ENCODE measurements around the gene SPSB1.
"Not testable (repeated sequence)": the region's sequence is repeated elsewhere in the genome, so short reads cannot be mapped to it uniquely, and the experiment has no call there.

Gene SPSB1

DNA sequence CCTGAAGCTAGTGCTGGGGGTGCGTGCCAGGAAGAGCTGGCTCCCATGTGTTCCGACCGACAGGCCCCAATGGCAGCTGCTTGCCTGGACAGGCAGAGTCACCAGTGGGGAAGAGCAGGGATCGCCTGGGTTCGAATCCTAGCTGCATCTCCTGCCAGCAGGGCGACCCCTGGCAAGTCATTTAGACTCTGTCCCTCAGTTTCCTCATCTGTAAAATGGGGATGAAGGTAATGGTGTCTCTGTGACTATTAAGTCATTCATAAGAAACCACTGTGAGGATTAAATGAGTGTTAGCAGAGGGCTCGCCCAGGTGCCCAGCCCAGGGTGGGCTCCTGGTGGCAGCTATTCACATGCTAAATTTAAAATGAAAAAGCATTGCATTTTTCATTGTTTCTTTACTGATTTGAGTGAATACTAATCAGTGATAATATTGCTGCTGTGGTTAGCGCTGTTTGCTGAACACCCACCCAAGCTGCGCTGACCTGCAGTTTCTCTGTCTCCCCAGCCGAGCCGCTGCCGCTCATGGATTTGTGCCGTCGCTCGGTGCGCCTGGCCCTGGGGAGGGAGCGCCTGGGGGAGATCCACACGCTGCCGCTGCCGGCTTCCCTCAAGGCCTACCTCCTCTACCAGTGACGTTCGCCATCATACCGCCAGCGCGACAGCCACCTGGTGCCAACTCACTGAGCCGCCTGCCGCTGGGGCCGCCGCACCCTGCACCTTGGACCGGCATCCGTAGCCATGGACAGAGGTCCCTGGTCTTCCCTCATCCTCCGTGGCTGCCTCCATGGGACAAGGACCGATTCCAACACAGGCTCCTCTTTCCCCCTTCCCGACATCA lies 74.5 kb downstream of the SPSB1 start:
- DNase-seq (ENCODE audit: low read depth in 2 of 2): no peak

GRCh38 chr1:9367806-9368205 lies 75.1 kb downstream of the SPSB1 start:
- DNase-seq (ENCODE audit: low read depth in 2 of 2): no peak

DNA sequence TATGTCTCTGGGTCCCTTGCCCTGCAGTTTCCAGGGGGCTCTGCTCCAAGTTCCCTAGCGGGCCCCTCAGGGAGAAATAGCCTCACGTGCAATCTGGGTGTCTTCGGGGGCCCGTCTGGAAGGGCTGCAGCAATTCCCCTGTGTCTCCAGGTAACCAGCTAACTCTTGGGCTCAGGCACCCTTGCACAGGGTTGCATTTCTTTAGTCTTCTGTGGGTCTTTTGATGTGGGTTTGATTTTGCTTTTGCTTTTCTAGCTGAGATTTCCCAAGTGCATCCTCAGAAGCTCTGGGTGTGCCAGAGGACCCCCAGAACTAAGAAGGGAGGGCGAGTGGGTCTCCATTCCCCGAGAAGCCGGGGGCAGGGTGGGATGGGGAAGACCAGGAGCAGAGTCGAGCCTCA lies 75.7 kb downstream of the SPSB1 start:
- DNase-seq (ENCODE audit: low read depth in 2 of 2): no peak

GRCh38 chr1:9369964-9370788 lies 77.5 kb downstream of the SPSB1 start:
- DNase-seq (ENCODE audit: low read depth in 2 of 2): no peak

GRCh38 chr1:9371391-9371935 lies 78.8 kb downstream of the SPSB1 start:
- DNase-seq (ENCODE audit: low read depth in 2 of 2): peak; percentile 94

DNA sequence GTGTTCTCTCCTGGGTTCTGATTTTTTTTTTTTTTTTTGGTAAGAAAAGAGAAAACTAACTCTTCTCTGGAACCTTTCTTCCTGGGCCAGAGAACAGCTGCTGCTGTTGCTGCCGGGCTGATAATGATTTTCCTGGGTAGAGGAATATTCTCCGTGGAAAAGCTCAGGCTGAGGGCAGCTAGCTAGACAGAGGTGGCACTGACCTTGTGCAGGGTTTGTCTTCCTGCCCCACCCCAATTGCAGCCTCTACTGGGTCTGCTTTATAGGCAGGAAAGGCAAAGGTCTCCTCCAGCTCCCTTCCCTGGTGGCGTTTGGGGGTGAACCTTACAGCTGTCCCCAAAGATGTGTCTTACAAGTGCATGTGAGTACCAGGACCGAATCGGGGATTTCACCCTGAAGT lies 79.3 kb downstream of the SPSB1 start:
- DNase-seq (ENCODE audit: low read depth in 2 of 2): no peak

GRCh38 chr1:9373619-9374018 lies 80.9 kb downstream of the SPSB1 start:
- DNase-seq (ENCODE audit: low read depth in 2 of 2): no peak

DNA sequence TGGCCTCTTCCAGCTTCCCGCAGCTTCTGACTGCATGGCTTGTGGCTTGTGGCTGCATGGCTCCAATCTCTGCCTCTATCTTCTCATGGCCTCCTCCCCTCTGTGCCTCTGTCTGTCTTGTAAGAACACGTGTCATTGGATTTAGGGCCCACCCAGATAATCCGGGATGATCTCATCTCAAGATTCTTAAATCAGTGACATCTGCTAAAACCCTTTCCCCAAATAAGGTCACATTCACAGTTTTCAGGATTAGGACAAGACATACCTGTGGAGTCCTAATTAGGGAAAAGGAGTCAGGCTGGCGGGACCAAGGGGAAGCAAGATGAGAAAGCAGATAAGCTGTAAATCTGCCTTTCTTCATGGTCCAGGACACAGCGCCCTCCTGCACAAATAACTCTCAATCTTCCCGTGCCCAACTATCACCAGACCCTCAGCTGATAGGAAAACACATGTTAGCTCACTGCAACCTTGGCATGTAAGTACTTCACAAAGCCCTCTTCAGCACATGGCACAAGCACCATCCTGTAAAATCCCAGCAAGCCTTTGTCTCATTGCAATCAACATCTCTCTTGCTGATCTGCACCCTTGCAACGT lies 82.2 kb downstream of the SPSB1 start:
- DNase-seq (ENCODE audit: low read depth in 2 of 2): no peak

DNA sequence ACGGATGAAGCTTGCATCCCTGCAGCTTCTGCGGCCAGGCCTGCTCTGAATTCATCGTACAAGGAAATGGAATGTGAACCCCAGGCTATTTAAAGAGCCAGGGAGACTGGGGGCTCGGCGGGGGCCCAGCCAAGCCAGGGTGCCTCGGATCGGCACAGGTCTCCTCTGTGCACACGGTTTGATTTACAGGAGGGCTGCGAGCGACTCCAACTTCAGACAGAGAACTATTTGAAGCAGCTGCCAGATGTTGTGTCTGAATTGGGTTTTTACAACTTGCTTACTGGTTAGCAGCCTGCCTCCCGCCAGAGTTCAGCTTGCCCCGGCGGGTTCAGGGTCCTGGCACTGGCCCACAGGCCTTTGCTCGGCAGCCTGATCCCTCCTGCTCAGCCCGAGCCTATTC lies 83.2 kb downstream of the SPSB1 start:
- peak in 1 of 2 experiments; percentile 26 for DNase-seq (ENCODE audit: low read depth in 2 of 2)

DNA sequence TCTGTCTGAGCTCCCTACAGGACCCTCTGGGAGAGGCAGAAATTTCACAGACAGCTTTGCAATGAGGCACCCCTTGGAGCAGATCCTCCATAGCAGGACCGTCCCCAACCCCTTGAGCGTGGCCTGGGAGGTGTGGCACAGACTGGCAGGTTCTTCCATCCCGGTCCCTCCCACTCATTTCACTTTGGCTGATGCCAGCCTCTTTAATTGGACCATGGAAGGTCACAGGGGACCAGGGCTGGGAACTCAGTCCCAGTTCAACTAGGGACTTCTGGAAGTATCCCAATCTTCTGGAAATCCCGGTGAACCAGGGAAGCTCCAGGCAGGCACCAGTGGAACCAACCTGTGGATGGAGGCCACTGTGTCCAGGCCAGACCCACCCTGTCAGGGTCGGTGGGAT lies 83.7 kb downstream of the SPSB1 start:
- no peak for DNase-seq (ENCODE audit: low read depth in 2 of 2)

- DNase-seq (ENCODE audit: low read depth in 2 of 2): peak in 1 of 2 experiments; percentile 8
Measured at GRCh38 chr1:9376886-9377333, 84.2 kb downstream of the SPSB1 start.

DNA sequence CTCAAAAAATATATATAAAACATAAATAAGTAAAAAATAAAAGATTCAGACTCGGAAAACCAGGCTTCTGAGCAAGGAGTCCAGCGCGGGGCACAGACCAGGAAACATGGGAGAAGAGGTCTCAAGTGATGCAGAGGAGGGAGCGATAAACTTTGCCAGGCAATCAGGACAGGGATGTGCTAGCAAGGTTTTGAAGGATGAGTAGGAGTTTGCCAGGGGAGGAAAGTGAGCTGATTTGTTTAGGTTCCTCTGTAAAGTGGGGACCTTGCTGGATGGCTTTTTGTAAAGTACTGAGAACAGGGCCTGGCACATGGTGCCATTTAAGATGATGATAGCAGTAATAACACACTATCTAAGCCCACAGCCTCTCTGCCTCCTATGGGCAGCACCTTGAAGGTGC lies 86.1 kb downstream of the SPSB1 start:
- no peak for DNase-seq (ENCODE audit: low read depth in 2 of 2)

- DNase-seq (ENCODE audit: low read depth in 2 of 2): no peak
Measured at GRCh38 chr1:9380711-9381110, 88.0 kb downstream of the SPSB1 start.

DNA sequence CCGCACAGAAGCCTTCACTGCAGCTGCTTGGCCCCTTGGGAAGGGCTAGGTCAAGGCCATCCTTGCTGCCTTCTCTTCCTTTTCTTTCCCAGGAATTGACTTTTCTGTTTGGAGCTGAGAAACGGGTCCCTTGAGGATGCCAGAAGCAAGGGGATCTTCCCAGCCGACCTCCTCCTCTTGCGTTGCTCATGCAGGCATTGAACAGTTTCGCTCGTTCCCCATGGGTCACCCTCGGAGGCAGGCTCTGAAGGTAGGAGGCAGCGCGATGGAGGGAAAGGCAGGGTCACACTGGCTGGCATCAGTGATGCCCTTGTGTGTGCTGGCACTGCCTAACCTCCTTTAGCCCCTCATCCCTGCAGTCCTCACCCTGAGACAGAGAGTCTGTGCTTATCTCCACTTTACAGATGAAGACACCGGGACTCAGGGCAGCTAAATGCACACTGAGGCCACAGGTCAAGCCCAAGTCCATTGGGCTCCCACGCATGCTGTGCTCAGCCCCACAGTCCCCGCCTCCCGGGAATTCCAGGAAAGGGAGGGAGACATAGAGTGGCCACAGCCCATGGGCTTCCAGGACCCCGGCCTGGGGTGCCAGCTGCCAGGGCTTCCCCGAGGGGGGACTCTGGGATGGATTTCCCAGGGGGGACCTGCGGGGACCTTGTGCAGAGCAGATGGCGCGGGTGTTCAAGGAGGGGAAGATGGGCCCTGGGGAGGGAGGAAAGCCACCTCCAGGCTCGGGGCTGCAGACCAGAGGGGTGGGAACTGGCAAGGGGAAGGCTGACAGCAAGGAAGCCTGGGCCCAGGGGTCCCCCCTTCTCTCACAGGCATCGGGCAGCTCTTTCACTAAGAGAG lies 90.2 kb downstream of the SPSB1 start:
- DNase-seq (ENCODE audit: low read depth in 2 of 2): no peak

DNA sequence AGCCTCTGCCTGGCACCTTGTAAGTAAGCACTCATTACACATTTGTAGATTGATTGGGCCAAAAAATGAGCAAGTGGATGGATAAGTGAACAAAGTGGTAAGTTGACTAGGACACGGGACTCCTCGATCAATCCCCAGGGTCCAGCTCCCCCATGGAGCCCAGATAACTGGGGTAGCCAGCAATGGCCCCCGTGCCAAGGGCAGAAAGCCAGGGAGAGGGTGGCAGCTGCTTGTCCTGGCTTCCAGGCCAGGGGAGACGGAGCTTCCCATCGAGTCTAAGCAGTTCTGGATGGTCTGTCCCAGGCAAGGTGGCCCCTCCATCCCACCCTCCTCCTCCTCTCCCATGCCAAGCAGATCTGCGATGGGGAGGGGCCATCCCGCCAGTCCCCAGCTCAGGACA lies 91.4 kb downstream of the SPSB1 start:
- DNase-seq (ENCODE audit: low read depth in 2 of 2): no peak

- no peak for DNase-seq (ENCODE audit: low read depth in 2 of 2)
Measured at GRCh38 chr1:9384751-9385245, 92.1 kb downstream of the SPSB1 start.

DNA sequence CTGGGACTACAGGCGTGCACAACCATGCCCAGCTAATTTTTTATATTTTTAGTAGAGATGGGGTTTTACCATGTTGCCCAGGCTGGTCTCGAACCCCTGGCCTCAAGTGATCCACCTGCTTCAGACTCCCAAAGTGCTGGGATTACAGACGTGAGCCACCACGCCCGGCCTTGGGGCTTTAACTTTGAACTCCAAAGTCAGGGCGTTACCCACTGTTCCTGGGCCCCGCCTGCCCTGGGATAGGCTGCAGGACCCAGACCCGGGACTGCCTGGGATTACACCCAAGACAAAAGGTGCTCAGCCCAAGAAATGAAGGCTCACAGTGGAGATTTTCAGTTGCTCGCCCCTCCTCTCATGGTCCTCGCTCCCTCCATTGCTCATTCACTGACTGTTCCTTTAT lies 92.7 kb downstream of the SPSB1 start:
- not testable (repeated sequence) for DNase-seq (ENCODE audit: low read depth in 2 of 2)

- DNase-seq (ENCODE audit: low read depth in 2 of 2): no peak
Measured at GRCh38 chr1:9385801-9386573, 93.3 kb downstream of the SPSB1 start.

GRCh38 chr1:9388335-9389180 lies 95.9 kb downstream of the SPSB1 start:
- no peak for DNase-seq (ENCODE audit: low read depth in 2 of 2)
